Sigmoid colon (tissue), 7 donors: ENCODE data around the gene FUT3. TPM values are rescaled to one million over a fixed set of nuclear protein-coding genes. Genes with fewer than 3 reads are reported as not detected.

Experiments used
- DNase-seq: peaks from one replicate; pipeline ENCODE4 v3.0.0-alpha.2; 2019
- H3K27ac ChIP-seq, 4 donors: fragments of 200-600 bp; sonication (generic); one replicate each; pipeline ENCODE4 v1.5.1; 2016 to 2019; ENCODE audit warnings: mild to moderate bottlenecking in 1 of 4
- H3K27me3 ChIP-seq, 3 donors: fragments of 200-600 bp; sonication (generic); one replicate each; pipeline ENCODE4 v1.5.1; 2019; ENCODE audit warnings: mild to moderate bottlenecking in 1 of 3
- H3K36me3 ChIP-seq, 4 donors: fragments of 200-600 bp; sonication (generic); one replicate each; pipeline ENCODE4 v1.5.1; 2016 to 2019
- H3K4me1 ChIP-seq, 4 donors: fragments of 200-600 bp; sonication (generic); one replicate each; pipeline ENCODE4 v1.5.1; 2017 to 2019
- H3K4me3 ChIP-seq, 4 donors: fragments of 200-600 bp; sonication (generic); one replicate each; pipeline ENCODE4 v1.5.1; 2017 to 2019; ENCODE audit warnings: mild to moderate bottlenecking in 2 of 4, moderate library complexity in 1 of 4
- H3K9me3 ChIP-seq, 4 donors: fragments of 200-600 bp in 3 of 4; sonication (generic) in 3 of 4; one replicate each; pipeline versions ENCODE4 v1.5.1 to v1.6.1; 2013 to 2019
- CTCF ChIP-seq, 4 experiments: fragments of 450-650 bp in 3 of 4; fragments of 200-600 bp in 1 of 4; IDR thresholded peaks; one replicate each; pipeline ENCODE4 v1.5.1; 2016 to 2019; ENCODE audit warnings: antibody characterized with exemption in 4 of 4, mild to moderate bottlenecking in 3 of 4, moderate library complexity in 2 of 4
- EP300 ChIP-seq, 4 donors: sonication (generic); formaldehyde crosslinking; IDR thresholded peaks; one replicate each; pipeline ENCODE4 v1.6.1; 2017; ENCODE audit warnings: antibody characterized with exemption in 4 of 4
- POLR2A ChIP-seq, 2 donors: fragments of 450-650 bp; IDR thresholded peaks; one replicate each; pipeline ENCODE4 v1.6.1; 2016; ENCODE audit warnings: antibody characterized with exemption in 2 of 2, mild to moderate bottlenecking in 2 of 2, moderate library complexity in 2 of 2
- POLR2AphosphoS5 ChIP-seq, 4 donors: sonication (generic); formaldehyde crosslinking; IDR thresholded peaks; one replicate each; pipeline ENCODE4 v1.6.1; 2017; ENCODE audit warnings: antibody characterized with exemption in 4 of 4
- WGBS, 2 donors: extraction: QIAGEN DNeasy Blood & Tissue Kit; methylation state at CpG; one replicate each; pipeline ENCODE4 v1.1.7; 2013; 5-methylcytosine and 5-hydroxymethylcytosine counted together
- intact Hi-C: fragments of 100-400 bp; cut with DNase I; formaldehyde crosslinking; loops from one replicate; pipeline ENCODE4 v1.15.1; 2023
- polyA plus RNA-seq, 3 donors: library from polyadenylated mRNA; stranded (reverse); fragments of 200-250 nt; gene quantifications; one replicate each; pipeline ENCODE4 v1.2.3, GENCODE V29; 2013
- total RNA-seq, 4 donors: library from RNA; depleted of rRNA; stranded (reverse); fragments of >200 nt; gene quantifications; one replicate each; pipeline ENCODE4 v1.1.0, GENCODE V29; 2016
- donor health status: healthy with polysubstance abuse.
- donor health status: Bipolar disorder and iron deficiency.
- donor health status: healthy.

FUT3 gene
- total and polyA plus RNA-seq, 7 donors = 0.83 to 168 (median 29.5) TPM; not detected in 3

DNA sequence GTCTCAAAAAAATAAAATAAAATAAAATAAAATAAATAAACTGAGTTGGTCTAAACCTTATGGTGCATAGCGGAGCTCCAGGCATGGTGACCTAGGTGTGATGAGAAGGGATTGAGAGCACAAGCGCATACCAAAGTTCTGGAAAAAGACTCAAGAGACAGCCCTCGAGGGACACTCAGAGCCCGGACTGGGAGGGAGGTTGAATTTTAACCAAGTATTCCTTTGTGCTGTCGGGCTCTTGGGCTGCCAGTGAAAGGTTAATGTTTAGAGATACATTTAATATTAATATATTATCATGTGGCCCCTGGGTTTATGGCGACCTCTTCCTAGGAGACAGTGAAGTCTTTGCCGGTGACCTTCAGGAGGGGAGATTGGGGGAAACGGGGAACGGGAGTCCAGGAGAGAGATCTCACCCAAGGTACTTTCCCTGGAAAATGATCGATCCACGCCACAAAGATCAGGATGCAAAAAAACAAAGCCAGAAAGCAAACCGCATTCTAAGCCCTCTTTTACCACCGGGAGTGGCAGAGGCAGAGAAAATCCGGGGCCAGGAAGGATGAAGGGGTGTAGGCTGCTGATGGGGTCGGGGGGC, 13.4 kb downstream of the FUT3 start:
- DNase-seq = no peak
- Histone ChIP-seq H3K9me3 (no peaks in the 10 kb centered on the region), H3K4me1 (no peaks in the 10 kb centered on the region), H3K27me3 (no peaks in the 10 kb centered on the region), H3K36me3 (no peaks in the 10 kb centered on the region), H3K27ac (no peak overlapping the region), H3K4me3 (peak overlapping the region in 1 of 4 donors; percentile 3)
- no peak for TF ChIP-seq POLR2A (IDR thresholded peaks at IDR 0.05)
- TF ChIP-seq POLR2AphosphoS5 (IDR thresholded peaks at IDR 0.05) = no peak
- no peak for TF ChIP-seq CTCF (IDR thresholded peaks at IDR 0.05)
- no peak for TF ChIP-seq EP300 (IDR thresholded peaks at IDR 0.05)
- intact Hi-C loops = no loop called here
- WGBS, 2 donors = 15 to 45% methylated on average over 15 of the region's 15 CpGs

- Histone ChIP-seq H3K36me3 (no peaks in the 10 kb centered on the region), H3K4me1 (peaks cover 0 to 20% (median 19%) of the 10 kb centered on the region in 4 donors), H3K27ac (no peak overlapping the region), H3K4me3 (no peak overlapping the region), H3K27me3 (peaks cover 0 to 5% (median 0%) of the 10 kb centered on the region in 3 donors), H3K9me3 (no peaks in the 10 kb centered on the region)
- no peak for DNase-seq
- WGBS, 2 donors = 91 to 93% methylated on average over 6 of the region's 6 CpGs
- TF ChIP-seq POLR2AphosphoS5 (IDR thresholded peaks at IDR 0.05) (no peak), CTCF (IDR thresholded peaks at IDR 0.05) (no peak), EP300 (IDR thresholded peaks at IDR 0.05) (no peak), POLR2A (IDR thresholded peaks at IDR 0.05) (no peak)
- intact Hi-C loops = no loop called here
Observed at GRCh38 chr19:5832527-5833216, 18.6 kb downstream of the FUT3 start.

DNA sequence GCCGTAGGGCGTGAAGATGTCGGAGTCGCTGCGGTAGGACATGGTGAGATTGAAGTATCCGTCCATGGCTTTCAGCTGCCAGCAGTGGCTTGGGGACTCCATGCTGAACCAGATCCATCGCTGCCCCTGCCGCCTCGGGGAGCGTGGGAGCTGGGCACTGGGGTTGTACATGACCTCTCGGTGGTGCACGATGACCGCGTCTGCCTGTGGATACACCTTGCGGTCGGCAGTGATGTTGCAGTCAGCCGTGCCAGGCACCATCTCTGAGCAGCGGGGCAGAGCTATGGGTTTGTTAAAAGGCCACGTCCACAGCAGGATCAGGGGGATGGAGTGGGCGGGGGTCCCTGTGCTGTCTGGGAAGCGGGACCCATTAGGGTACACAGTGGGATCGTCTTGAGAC, 19.2 kb downstream of the FUT3 start:
- no peak for DNase-seq
- intact Hi-C loops = no loop called here
- Histone ChIP-seq H3K27me3 (peaks cover 0 to 5% (median 0%) of the 10 kb centered on the region in 3 donors), H3K4me3 (no peak overlapping the region), H3K4me1 (peaks cover 0 to 25% (median 23%) of the 10 kb centered on the region in 4 donors), H3K9me3 (no peaks in the 10 kb centered on the region), H3K36me3 (no peaks in the 10 kb centered on the region), H3K27ac (no peak overlapping the region)
- 91 to 93% methylated on average over 22 of the region's 22 CpGs for WGBS, 2 donors
- TF ChIP-seq POLR2A (IDR thresholded peaks at IDR 0.05) = no peak
- TF ChIP-seq POLR2AphosphoS5 (IDR thresholded peaks at IDR 0.05) = no peak
- TF ChIP-seq EP300 (IDR thresholded peaks at IDR 0.05) = no peak
- TF ChIP-seq CTCF (IDR thresholded peaks at IDR 0.05) = no peak

- TF ChIP-seq EP300 (IDR thresholded peaks at IDR 0.05) = no peak
- no peak for TF ChIP-seq POLR2A (IDR thresholded peaks at IDR 0.05)
- WGBS, 2 donors = 83 to 89% methylated on average over 9 of the region's 9 CpGs
Observed at GRCh38 chr19:5831159-5831558, 20.1 kb downstream of the FUT3 start.

GRCh38 chr19:5829567-5830310, 21.5 kb downstream of the FUT3 start:
- Histone ChIP-seq H3K36me3 (no peaks in the 10 kb centered on the region), H3K27me3 (peaks cover 0 to 5% (median 0%) of the 10 kb centered on the region in 3 donors), H3K27ac (peak overlapping the region; percentile 87 to 96 (median 92)), H3K4me1 (peaks cover 0 to 35% (median 33%) of the 10 kb centered on the region in 4 donors), H3K4me3 (peak overlapping the region; percentile 38 to 57 (median 48)), H3K9me3 (no peaks in the 10 kb centered on the region)
- intact Hi-C loops = loop anchor here (2.0 kb wide), 2 partner anchors 51 to 61 kb away; no protein-coding TSS in a partner anchor
- WGBS, 2 donors = 71 to 83% methylated on average over 34 of the region's 34 CpGs
- no peak for TF ChIP-seq POLR2AphosphoS5 (IDR thresholded peaks at IDR 0.05)
- no peak for TF ChIP-seq CTCF (IDR thresholded peaks at IDR 0.05)
- no peak for TF ChIP-seq EP300 (IDR thresholded peaks at IDR 0.05)
- no peak for TF ChIP-seq POLR2A (IDR thresholded peaks at IDR 0.05)
- no peak for DNase-seq

More at GRCh38 chr19:5831159-5831558, 20.1 kb downstream of the FUT3 start:
- Histone ChIP-seq H3K9me3 (no peaks in the 10 kb centered on the region), H3K27me3 (peaks cover 0 to 5% (median 0%) of the 10 kb centered on the region in 3 donors), H3K4me3 (no peak overlapping the region), H3K4me1 (peaks cover 0 to 34% (median 32%) of the 10 kb centered on the region in 4 donors), H3K27ac (no peak overlapping the region), H3K36me3 (no peaks in the 10 kb centered on the region)
- intact Hi-C loops = no loop called here
- no peak for DNase-seq
